Stomach (tissue), 19 donors: ENCODE results near the gene ITPR2. TPM values are rescaled to one million over a fixed set of nuclear protein-coding genes. Genes with fewer than 3 reads are reported as not detected.

Source experiments
- DNase-seq, 2 donors: peaks; one replicate each; pipeline versions ENCODE4 v3.0.0 to v3.0.0-alpha.2; 2013 to 2019
- H3K27ac ChIP-seq, 5 donors: fragments of 200-600 bp in 4 of 5; sonication (generic) in 4 of 5; one replicate each; pipeline ENCODE4 v1.5.1; 2013 to 2019; ENCODE audit warnings: mild to moderate bottlenecking in 1 of 5, moderate library complexity in 1 of 5
- H3K27me3 ChIP-seq, 3 donors: fragments of 200-600 bp; sonication (generic); one replicate each; pipeline ENCODE4 v1.5.1; 2017 to 2019; ENCODE audit warnings: mixed run types in 1 of 3
- H3K36me3 ChIP-seq, 4 donors: fragments of 200-600 bp; sonication (generic); 1 replicate in 3 of 4; 2 replicates in 1 of 4; pipeline ENCODE4 v1.5.1; 2016 to 2019
- H3K4me1 ChIP-seq, 4 donors: fragments of 200-600 bp; sonication (generic); one replicate each; pipeline ENCODE4 v1.5.1; 2016 to 2019
- H3K4me3 ChIP-seq, 4 donors: fragments of 200-600 bp; sonication (generic) in 3 of 4; one replicate each; pipeline ENCODE4 v1.5.1; 2016 to 2019; ENCODE audit warnings: mild to moderate bottlenecking in 1 of 4
- H3K9me3 ChIP-seq, 4 donors: fragments of 200-600 bp; sonication (generic); one replicate each; pipeline ENCODE4 v1.5.1; 2016 to 2019
- CTCF ChIP-seq, 7 experiments: fragments of 450-650 bp in 4 of 7; fragments of 200-600 bp in 3 of 7; sonication (generic) in 3 of 7; IDR thresholded peaks; one replicate each; pipeline ENCODE4 v1.5.1; 2016 to 2019; ENCODE audit warnings: antibody characterized with exemption in 7 of 7, control low read depth in 2 of 7, mild to moderate bottlenecking in 1 of 7
- EP300 ChIP-seq: sonication (generic); formaldehyde crosslinking; IDR thresholded peaks from one replicate; pipeline ENCODE4 v1.6.1; 2017; ENCODE audit warnings: antibody characterized with exemption
- POLR2A ChIP-seq, 4 donors: fragments of 450-650 bp; IDR thresholded peaks; one replicate each; pipeline ENCODE4 v1.6.1; 2016; ENCODE audit warnings: antibody characterized with exemption in 4 of 4, control low read depth in 2 of 4, mild to moderate bottlenecking in 1 of 4, moderate library complexity in 1 of 4
- POLR2AphosphoS5 ChIP-seq, 3 donors: sonication (generic); formaldehyde crosslinking; IDR thresholded peaks; one replicate each; pipeline ENCODE4 v1.6.1; 2016; ENCODE audit warnings: antibody characterized with exemption in 3 of 3
- WGBS, 5 donors: extraction: QIAGEN DNeasy Blood & Tissue Kit in 3 of 5; methylation state at CpG; one replicate each; pipeline versions ENCODE4 v1.1.5 to v1.1.7; 2013 to 2018; 5-methylcytosine and 5-hydroxymethylcytosine counted together
- intact Hi-C: fragments of 100-400 bp; cut with DNase I; formaldehyde crosslinking; loops from one replicate; pipeline ENCODE4 v1.15.1; 2023; ENCODE audit warnings: low total_unique reads
- long read RNA-seq, 10 donors: transcript quantifications; one replicate each; lab custom pipeline, GENCODE V29; 2026
- polyA plus RNA-seq, 3 donors: library from polyadenylated mRNA; stranded (reverse); fragments of 200-250 nt; gene quantifications; one replicate each; pipeline ENCODE4 v1.2.3, GENCODE V29; 2013
- total RNA-seq, 5 donors: library from RNA; depleted of rRNA; stranded (reverse); fragments of >200 nt; gene quantifications; one replicate each; pipeline versions ENCODE4 v1.1.0 to v1.2.3, GENCODE V29; 2014 to 2016
- donor health status: healthy with polysubstance abuse.
- donor health status: Bipolar disorder and iron deficiency.
- donor health status: healthy.

ITPR2 gene
- 100 to 1,000 TPM in 1 of 5 donors, 10 to 100 TPM in 4; 23.2 to 172 (median 37.1) TPM for total RNA-seq
- 1 to 10 TPM; 1.4 to 2.3 (median 1.8) TPM for polyA plus RNA-seq
- long read RNA-seq, donor 1 = 0 reads
- long read RNA-seq, donor 2 = 0 reads
- long read RNA-seq, donor 3 = 0 reads
- long read RNA-seq, donor 4 = 0 reads
- long read RNA-seq, donor 5 = 0 reads
- long read RNA-seq, donor 6 = 0 reads
- long read RNA-seq, donor 7 = 0 reads
- long read RNA-seq, donor 8 = 0 reads
- long read RNA-seq, donor 9 = 0 reads
- long read RNA-seq, donor 10 = 0 reads

- DNase-seq = peak; percentile 96 to 97
- no peaks in the 10 kb centered on the region for H3K36me3 ChIP-seq
- H3K4me3 ChIP-seq = peak within 1 kb of the TSS; percentile 65 to 93 (median 82)
- intact Hi-C loops = no loop called here
- H3K27me3 ChIP-seq = no peaks in the 10 kb centered on the region
- H3K9me3 ChIP-seq = no peaks in the 10 kb centered on the region
- peaks cover 5 to 37% (median 25%) of the 10 kb centered on the region in 4 donors for H3K4me1 ChIP-seq
- WGBS, 5 donors = 0 to 1% (median 1%) methylated on average over 60 to 92 of the region's 92 CpGs
- peak in 2 of 7 experiments; percentile 20 to 56 for TF ChIP-seq CTCF (IDR thresholded peaks at IDR 0.05)
- no peak for TF ChIP-seq EP300
- peak in 2 of 4 donors; percentile 56 to 74 for TF ChIP-seq POLR2A (IDR thresholded peaks at IDR 0.05)
- peak; percentile 75 to 93 (median 93) for TF ChIP-seq POLR2AphosphoS5 (IDR thresholded peaks at IDR 0.05)
- H3K27ac ChIP-seq = peak within 1 kb of the TSS; percentile 86 to 97 (median 96)
Observed at GRCh38 chr12:26832822-26833742, at the start of gene ITPR2. TSS of gene ITPR2 (minus strand) at chr12:26833194. CDS start at chr12:26832781, 413 bp downstream.

DNA sequence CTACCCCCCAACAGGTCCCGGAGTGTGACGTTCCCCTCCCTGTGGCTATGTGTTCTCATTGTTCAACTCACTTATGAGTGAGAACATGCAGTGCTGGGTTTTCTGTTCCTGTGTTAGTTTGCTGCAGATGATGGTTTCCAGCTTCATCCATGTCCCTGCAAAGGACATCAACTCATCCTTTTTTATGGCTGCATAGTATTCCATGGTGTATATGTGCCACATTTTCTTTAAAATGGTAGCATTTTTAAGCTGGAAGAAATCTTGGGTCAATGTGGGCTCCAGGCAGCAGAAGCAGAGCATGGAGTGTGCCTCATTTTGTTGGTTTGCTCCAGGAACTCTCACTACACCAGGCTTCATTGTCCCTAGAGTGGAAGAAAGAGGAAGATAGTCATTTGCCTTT lies 47.6 kb upstream of the ITPR2 start:
- Histone ChIP-seq H3K4me1 (peaks cover 4 to 24% (median 19%) of the 10 kb centered on the region in 4 donors), H3K36me3 (no peaks in the 10 kb centered on the region), H3K27me3 (no peaks in the 10 kb centered on the region), H3K4me3 (no peak overlapping the region), H3K27ac (no peak overlapping the region), H3K9me3 (no peaks in the 10 kb centered on the region)
- intact Hi-C loops = no loop called here
- WGBS, 5 donors = 62 to 100% (median 94%) methylated on average over 2 of the region's 2 CpGs
- no peak for DNase-seq
- no peak for TF ChIP-seq POLR2AphosphoS5 (IDR thresholded peaks at IDR 0.05)
- TF ChIP-seq POLR2A (IDR thresholded peaks at IDR 0.05) = no peak
- no peak for TF ChIP-seq EP300
- TF ChIP-seq CTCF (IDR thresholded peaks at IDR 0.05) = no peak

- peak; percentile 73 to 85 for DNase-seq
- Histone ChIP-seq H3K27ac (no peak overlapping the region), H3K4me1 (peaks cover 0 to 16% (median 12%) of the 10 kb centered on the region in 4 donors), H3K9me3 (no peaks in the 10 kb centered on the region), H3K4me3 (no peak overlapping the region), H3K27me3 (no peaks in the 10 kb centered on the region), H3K36me3 (no peaks in the 10 kb centered on the region)
- 19 to 38% (median 27%) methylated on average over 6 of the region's 6 CpGs for WGBS, 5 donors
- intact Hi-C loops = no loop called here
- no peak for TF ChIP-seq POLR2AphosphoS5 (IDR thresholded peaks at IDR 0.05)
- no peak for TF ChIP-seq CTCF (IDR thresholded peaks at IDR 0.05)
- no peak for TF ChIP-seq POLR2A (IDR thresholded peaks at IDR 0.05)
- TF ChIP-seq EP300 = no peak
Observed at GRCh38 chr12:26878661-26879119, 45.7 kb upstream of the ITPR2 start.

- 80 to 88% (median 81%) methylated on average over 7 of the region's 7 CpGs for WGBS, 5 donors
- H3K4me1 ChIP-seq = peaks cover 15 to 32% (median 26%) of the 10 kb centered on the region in 4 donors
- no peak overlapping the region for H3K27ac ChIP-seq
- H3K4me3 ChIP-seq = no peak overlapping the region
- intact Hi-C loops = no loop called here
- peak in 1 of 2 donors; percentile 37 for DNase-seq
- TF ChIP-seq POLR2AphosphoS5 (IDR thresholded peaks at IDR 0.05) (no peak), POLR2A (IDR thresholded peaks at IDR 0.05) (no peak), CTCF (IDR thresholded peaks at IDR 0.05) (no peak), EP300 (no peak)
- H3K36me3 ChIP-seq = no peaks in the 10 kb centered on the region
- H3K9me3 ChIP-seq = no peaks in the 10 kb centered on the region
- H3K27me3 ChIP-seq = no peaks in the 10 kb centered on the region
Observed at GRCh38 chr12:26874501-26875296, 41.7 kb upstream of the ITPR2 start.
